Cardiac septum (tissue), 1 donor: Measurements from ENCODE around the gene VPS33A. TPM values are rescaled to one million over a fixed set of nuclear protein-coding genes. Genes with fewer than 3 reads are reported as not detected.

Experiments used
- DNase-seq: peaks from one replicate; pipeline ENCODE4 v3.0.0-alpha.2; 2020; ENCODE audit warnings: low spot score
- intact Hi-C: fragments of 100-400 bp; cut with DNase I; formaldehyde crosslinking; loops from one replicate; pipeline ENCODE4 v1.14.0; 2022
- total RNA-seq: library from RNA; stranded (reverse); fragmentation: NEBNext Ultra II Directional; extraction: Animal tissue kit (Norgen Biotek cat#: 25700); gene quantifications from one replicate; pipeline ENCODE4 v1.2.1, GENCODE V29; 2021
- donor health status: DM: no; HTN: no; CAD: no.

VPS33A gene
- total RNA-seq, 1 donor from 2014 or later = 9.2 TPM

DNA sequence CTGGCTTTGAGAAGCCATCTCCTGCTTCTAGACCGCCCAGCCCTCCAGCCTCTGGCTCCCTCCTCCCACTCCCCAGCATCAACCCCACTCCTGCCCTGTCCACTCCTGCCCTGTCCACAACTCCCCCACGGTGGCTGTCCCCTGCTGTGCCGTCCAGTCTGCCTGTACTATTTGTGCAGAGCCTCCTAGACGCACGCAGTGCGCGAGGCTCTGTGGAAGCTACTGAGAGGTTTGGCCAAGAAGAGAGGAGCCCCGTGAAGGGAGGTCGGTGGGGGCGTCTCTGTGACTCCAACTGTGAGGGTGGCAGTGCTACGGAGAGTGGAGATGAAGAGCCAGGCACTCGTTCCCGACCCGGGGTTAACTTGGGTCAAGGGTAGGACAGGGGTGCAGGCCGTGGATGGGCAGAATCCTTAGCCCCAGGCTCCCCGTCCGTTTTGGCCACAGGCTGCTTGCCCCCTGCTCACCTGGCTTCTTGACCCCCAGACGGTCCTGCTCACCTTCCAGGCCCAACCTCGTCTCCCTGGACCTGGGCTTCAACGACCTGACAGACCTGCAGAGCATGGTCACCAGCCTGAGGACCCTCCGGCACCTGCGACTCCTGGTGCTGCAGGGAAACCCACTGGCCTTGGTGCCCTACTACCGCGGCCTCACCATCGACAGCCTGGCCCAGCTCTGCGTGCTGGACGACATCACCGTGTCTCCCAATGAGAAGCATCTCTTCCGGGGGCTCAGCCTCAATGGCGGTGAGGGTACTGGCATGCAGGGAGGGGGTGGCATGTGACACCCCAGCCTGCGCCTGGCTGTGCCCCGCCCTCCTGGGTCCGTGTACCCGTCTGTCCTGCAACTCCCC is 76.4 kb downstream of the VPS33A start:
- no peak for DNase-seq
- intact Hi-C loops = loop anchor here (5.0 kb wide), 1 partner anchor 63 kb away; no protein-coding TSS in a partner anchor

DNA sequence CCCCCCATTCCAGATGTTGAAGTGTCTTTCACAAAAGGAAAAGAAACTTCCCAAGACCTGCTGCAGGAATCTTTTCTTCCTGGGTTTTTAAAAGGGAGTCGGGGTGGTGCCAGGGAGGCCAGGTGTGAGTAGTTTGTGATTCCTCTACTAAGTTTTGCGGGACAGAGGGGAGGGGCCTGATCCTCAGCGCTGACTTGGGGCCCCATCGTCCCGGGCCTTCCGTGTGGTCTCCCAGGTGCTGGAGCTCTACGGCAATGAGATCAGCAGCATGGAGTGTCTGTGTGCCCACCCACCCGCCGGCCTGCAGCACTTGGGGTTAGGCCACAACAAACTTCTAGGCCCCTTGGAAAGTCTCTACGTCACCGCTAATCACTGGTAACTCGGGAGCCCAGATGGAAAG is 78.8 kb downstream of the VPS33A start:
- no peak for DNase-seq
- intact Hi-C loops = no loop called here

DNA sequence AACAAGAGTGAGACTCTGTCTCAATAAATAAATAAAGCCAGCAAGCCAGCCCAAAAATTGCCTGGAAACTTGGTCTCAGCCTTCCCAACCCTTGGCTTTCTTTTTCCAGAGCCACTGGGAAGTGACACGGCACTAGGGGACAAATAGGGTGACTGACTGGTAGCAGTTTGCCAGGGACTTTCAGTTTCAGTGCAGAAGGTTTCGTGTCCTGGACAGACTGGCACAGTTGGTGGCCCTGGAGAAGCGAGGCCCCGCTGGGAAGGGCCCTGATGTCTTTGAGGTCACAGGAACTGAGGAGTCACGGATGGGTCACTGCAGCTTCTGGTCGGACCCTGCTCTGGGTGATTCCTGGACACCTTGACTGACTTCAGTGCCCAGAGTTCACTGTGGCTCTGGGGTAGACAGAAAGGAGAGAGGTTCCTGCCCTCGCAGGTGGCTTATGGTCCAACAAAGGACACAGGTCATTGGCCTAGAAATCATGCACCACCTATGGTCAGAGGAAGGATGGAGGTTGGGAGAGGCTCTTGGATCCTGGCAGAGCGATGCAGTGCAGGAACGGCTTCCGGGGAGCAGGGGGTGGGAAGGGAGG is 80.7 kb downstream of the VPS33A start:
- no peak for DNase-seq
- intact Hi-C loops = no loop called here

DNA sequence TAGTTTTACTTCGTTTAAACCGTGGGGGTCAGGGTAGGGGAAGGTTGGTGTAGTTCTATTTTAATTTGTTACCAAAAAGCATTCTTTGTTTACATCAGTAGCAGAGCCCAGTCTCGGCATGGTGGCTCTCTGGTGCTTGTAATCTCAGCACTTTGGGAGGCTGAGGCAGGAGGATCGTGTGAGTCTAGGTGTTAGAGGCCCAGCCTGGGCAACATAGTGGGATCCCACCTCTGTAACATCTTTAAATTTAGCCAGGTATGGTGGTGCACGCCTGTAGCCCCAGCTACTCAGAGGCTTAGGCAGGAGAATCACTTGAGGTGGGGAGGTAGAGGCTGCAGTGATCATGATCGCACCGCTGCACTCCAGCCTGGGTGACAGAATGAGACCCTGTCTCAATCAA is 81.2 kb downstream of the VPS33A start:
- intact Hi-C loops = no loop called here
- no peak for DNase-seq

DNA sequence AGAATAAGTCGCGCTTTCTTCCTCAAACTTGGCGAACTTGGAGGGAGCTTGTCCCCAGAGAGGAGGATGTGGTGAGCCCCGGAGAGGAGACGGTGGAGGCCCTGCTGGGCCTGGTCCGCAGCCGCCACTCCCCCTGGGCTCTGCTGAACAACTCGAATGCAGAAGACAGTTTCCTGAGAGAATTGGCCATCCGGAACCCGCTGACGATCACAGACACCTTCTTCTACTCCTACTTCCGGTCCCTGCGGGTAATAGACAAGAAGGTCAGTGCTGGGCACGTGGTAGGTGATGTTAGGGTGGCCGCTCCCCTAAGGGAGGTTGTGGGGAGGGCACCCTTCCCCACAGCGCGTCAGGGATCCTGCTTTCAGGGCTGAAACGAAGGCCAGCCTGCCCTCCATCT is 81.8 kb downstream of the VPS33A start:
- intact Hi-C loops = no loop called here
- DNase-seq = no peak

DNA sequence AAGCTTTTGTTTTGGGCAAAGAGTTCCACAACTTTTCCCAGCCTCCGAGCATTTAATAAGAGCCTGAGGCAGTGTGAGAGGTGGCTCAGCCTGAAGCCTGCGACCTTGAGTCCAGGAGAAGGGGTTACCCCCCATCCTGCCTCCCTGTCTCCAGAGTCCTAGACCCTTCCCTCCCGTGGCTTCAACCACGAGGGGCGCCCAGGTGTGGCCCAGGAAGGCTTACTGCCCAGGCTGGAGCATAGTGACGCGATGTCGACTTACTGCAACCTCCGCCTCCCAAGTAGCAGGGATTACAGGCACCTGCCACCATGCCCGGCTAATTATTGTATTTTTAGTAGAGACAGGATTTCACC is 82.7 kb downstream of the VPS33A start:
- DNase-seq = no peak
- intact Hi-C loops = no loop called here

DNA sequence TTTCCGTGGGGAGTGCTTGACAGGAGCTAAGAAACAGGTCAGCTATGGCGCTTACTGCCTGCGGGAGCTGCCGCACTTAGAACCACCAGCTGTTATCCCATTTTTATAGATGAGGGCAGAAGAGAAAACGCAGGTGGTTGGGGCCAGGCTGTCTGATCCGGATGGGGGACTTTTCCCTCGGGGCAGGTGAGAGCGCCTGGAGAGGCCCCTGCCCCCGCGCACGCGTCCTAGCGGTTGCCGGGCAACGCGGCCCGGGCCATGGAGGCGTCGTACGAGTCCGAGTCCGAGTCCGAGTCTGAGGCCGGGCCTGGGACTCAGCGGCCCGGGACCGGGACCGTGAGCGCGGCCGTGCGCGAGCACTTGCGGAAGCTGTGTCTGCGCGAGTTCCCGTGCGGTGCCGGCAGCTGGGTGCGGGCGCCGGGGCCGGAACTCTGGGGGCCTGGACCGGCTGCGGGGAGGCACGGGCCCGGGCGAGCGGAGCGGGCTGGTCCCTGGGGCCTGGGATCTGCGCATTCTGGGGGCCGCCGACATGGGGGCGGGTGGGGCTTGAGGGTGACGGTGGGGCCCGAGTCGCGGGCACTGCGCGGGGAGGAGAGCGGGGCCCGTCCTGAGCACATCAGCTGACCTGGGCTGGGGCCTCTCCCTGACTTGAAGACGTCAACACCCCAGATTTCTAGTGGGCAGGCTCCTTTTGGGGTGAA is 83.3 kb downstream of the VPS33A start, which contains the start of gene LRRC43:
LRRC43 (plus strand) TSS at position 237 of the 701 bp plus-strand sequence; CDS start at position 259, 22 bp downstream.
- intact Hi-C loops = no loop called here
- DNase-seq = peak; percentile 78

Other genes with a start within 250 kb of the VPS33A start
- gene BCL7A, start 244.6 kb downstream of the VPS33A start, total RNA-seq = 18.2 TPM
- 24.7 TPM for gene MLXIP, start 187.7 kb downstream of the VPS33A start, total RNA-seq
- not detected for gene IL31, start 92.3 kb downstream of the VPS33A start, total RNA-seq
- 0.43 TPM for gene LRRC43, start 83.4 kb downstream of the VPS33A start, total RNA-seq
- not detected for gene B3GNT4, start 62.8 kb downstream of the VPS33A start, total RNA-seq
- 30.9 TPM for gene DIABLO, start 40.4 kb downstream of the VPS33A start, total RNA-seq
- gene CLIP1, start 156.2 kb upstream of the VPS33A start, total RNA-seq = 107 TPM
- gene ZCCHC8, start 234.4 kb upstream of the VPS33A start, total RNA-seq = 10.1 TPM